Stimulated activated naive CD8-positive, alpha-beta T cell treated with anti-CD3 and anti-CD28 coated beads, Interleukin-15, amount 100 ng/mL, for 72 hours (primary cell): ENCODE measurements around the gene STXBP1.
"Not testable (repeated sequence)": the region's sequence is repeated elsewhere in the genome, so short reads cannot be mapped to it uniquely, and the experiment has no call there.

ENCODE experiments used
- ATAC-seq: fragments of 150-1000 bp; cut with Tn5 transposase; 2 replicates; pipeline ENCODE4 v1.10.0; 2021; ENCODE audit warnings: mild to moderate bottlenecking, moderate library complexity
- DNase-seq, 2 donors: peaks; one replicate each; pipeline ENCODE4 v3.0.0; 2021 to 2022
- H3K27ac Mint-ChIP-seq, 2 donors: one replicate each; pipeline ENCODE4 v1.8.0; 2022; ENCODE audit warnings: mild to moderate bottlenecking in 2 of 2, mixed read lengths in 2 of 2, moderate library complexity in 2 of 2
- H3K27me3 Mint-ChIP-seq: one replicate; pipeline ENCODE4 v1.8.0; 2022; ENCODE audit warnings: mixed read lengths
- H3K4me1 Mint-ChIP-seq: one replicate; pipeline ENCODE4 v1.8.0; 2022; ENCODE audit warnings: mild to moderate bottlenecking, mixed read lengths
- H3K4me3 Mint-ChIP-seq, 2 donors: one replicate each; pipeline ENCODE4 v1.8.0; 2022; ENCODE audit warnings: mild to moderate bottlenecking in 2 of 2, mixed read lengths in 2 of 2, moderate library complexity in 1 of 2
- H3K9me3 Mint-ChIP-seq, 2 donors: one replicate each; pipeline ENCODE4 v1.8.0; 2022; ENCODE audit warnings: mixed read lengths in 2 of 2

STXBP1 gene

DNA sequence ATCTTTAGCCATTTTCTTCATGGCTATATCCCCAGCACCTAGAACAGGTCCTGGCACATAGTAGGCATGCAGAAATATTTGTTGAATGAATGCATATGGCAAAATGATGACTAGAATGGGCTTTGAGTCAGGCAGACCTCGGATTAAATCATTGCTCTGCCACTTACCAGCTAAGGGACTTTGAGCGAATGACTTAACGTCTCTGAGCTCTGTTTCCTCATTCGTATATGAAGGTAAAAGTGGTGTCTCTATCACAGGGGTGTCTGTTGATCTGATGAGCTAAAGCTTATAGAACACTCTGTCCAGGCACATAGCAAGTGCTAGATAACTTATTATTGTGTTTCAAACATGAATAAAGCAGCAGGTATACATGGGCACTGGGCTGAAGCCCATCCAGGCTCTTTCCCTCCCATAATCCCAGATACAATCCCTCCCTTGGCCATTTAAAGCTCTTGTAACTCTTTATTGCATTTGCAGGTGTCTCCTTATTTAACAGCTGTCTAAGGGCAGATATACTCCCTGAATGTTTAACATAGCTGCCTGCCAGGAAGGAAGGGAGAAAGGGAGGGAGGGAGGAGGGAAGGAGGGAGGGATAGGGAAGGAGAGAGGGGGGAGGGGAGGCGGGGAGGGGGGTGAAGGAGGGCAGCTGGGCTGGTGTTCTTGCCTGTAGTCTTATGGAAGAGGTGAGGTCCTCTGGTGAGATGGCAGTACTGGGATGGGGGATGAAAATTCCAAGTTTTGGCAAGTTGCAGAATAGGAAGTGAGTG is 23.2 kb upstream of the STXBP1 start:
- Mint-ChIP-seq H3K9me3 (no peaks in the 10 kb centered on the region), H3K27ac (no peak overlapping the region), H3K27me3 (peaks cover 22% of the 10 kb centered on the region), H3K4me1 (no peaks in the 10 kb centered on the region), H3K4me3 (no peak overlapping the region)
- ATAC-seq, result no peak
- no peak for DNase-seq

DNA sequence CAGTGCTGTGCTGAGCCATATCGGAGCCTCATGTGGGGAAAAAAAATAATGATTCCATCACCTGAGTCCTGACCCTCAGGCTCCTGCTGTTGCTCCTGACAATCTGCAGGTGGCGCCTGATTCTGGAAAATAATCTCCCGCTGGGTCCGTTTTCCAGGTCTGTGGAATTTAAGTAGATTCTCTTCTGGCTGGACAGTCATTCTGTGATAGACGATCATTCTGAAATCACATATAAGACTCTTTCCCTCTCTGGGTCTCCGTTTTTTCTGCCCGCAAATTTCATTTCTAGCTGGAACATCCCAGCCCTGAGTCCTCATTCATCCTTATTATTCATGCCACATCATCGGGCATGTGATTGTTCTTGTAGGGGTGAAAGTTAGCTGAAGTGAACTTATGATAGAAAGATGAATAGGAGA is 22.1 kb upstream of the STXBP1 start:
- Mint-ChIP-seq H3K4me3 (no peak overlapping the region), H3K9me3 (no peaks in the 10 kb centered on the region), H3K27me3 (peaks cover 22% of the 10 kb centered on the region), H3K27ac (no peak overlapping the region), H3K4me1 (no peaks in the 10 kb centered on the region)
- DNase-seq, result no peak
- peak; percentile 57 for ATAC-seq

DNA sequence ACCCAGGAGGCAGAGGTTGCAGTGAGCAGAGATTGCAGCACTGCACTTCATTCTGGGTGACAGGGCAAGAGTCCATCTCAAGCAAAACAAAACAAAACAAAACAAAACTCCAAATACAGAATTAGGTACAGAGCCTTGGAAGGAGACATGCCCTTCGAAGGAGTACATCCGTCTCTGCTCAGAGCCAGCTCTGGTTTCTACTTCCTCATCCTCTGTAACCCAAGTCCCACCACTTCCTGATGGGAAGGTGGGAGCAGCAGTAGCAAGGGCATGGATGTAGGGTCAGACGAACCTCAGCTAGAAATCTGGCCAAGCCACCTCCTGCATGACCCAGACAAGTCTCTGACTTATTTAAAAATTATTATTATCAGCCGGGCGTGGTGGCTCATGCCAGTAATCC is 16.5 kb upstream of the STXBP1 start:
- Mint-ChIP-seq H3K27ac (no peak overlapping the region), H3K4me1 (no peaks in the 10 kb centered on the region), H3K4me3 (no peak overlapping the region), H3K9me3 (no peaks in the 10 kb centered on the region), H3K27me3 (no peaks in the 10 kb centered on the region)
- no peak for ATAC-seq
- no peak for DNase-seq

GRCh38 chr9:127598839-127599549 is 13.1 kb upstream of the STXBP1 start:
- DNase-seq (no peak), ATAC-seq (no peak)
- Mint-ChIP-seq H3K4me3 (no peak overlapping the region), H3K27ac (no peak overlapping the region), H3K9me3 (no peaks in the 10 kb centered on the region), H3K4me1 (no peaks in the 10 kb centered on the region), H3K27me3 (no peaks in the 10 kb centered on the region)

GRCh38 chr9:127599550-127599891 is 12.6 kb upstream of the STXBP1 start:
- DNase-seq (no peak), ATAC-seq (no peak)
- Mint-ChIP-seq H3K9me3 (no peaks in the 10 kb centered on the region), H3K4me1 (no peaks in the 10 kb centered on the region), H3K27me3 (no peaks in the 10 kb centered on the region), H3K4me3 (no peak overlapping the region), H3K27ac (peak overlapping the region in 1 of 2 donors; percentile 45)

DNA sequence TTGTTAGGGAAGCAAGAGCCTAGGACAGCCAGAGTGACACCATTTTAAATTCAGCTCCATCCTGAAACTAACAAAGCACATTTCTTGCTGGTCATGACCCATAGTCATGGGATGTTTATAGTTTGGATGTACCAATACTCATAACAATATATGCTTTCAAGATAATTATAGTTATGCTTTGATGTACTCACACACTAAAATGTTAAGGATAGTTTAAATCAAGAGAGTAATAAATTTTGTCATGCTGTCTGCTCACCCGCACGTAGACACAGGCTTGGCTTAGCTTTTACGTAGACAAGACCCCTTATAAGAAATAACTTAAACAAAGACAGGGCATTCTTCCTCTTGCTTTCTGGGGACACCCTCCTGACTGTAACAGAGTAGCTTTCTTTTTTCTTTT is 8.9 kb upstream of the STXBP1 start:
- DNase-seq (no peak), ATAC-seq (no peak)
- Mint-ChIP-seq H3K4me3 (no peak overlapping the region), H3K27me3 (no peaks in the 10 kb centered on the region), H3K9me3 (no peaks in the 10 kb centered on the region), H3K27ac (no peak overlapping the region), H3K4me1 (peaks cover 8% of the 10 kb centered on the region)

DNA sequence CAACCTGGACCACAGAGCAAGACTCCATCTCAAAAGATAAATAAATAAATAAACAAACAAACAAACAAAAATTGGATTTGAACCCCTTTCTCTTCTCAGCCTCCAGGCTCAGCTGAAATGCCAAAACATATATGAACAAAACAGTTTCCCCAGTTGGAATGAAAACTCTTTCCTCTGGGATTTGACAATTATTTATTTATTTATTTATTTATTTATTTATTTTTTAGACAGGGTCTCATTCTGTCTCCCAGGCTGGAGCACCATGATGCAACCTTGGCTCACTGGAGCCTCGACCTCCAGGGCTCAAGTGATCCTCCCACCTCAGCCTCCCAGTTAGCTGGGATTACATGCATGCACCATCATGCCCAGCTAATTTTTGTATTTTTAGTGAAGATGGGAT is 6.0 kb upstream of the STXBP1 start:
- H3K27me3 Mint-ChIP-seq, result peaks cover 21% of the 10 kb centered on the region
- no peaks in the 10 kb centered on the region for H3K9me3 Mint-ChIP-seq
- H3K27ac Mint-ChIP-seq, result no peak overlapping the region
- no peak for DNase-seq
- no peak for ATAC-seq
- peaks cover 26% of the 10 kb centered on the region for H3K4me1 Mint-ChIP-seq
- no peak overlapping the region for H3K4me3 Mint-ChIP-seq

GRCh38 chr9:127608104-127608966 is 3.7 kb upstream of the STXBP1 start:
- H3K27ac Mint-ChIP-seq, result no peak overlapping the region
- ATAC-seq (peak; percentile 75), DNase-seq (peak; percentile 74 to 76)
- peaks cover 30% of the 10 kb centered on the region for H3K27me3 Mint-ChIP-seq
- H3K4me3 Mint-ChIP-seq, result peak overlapping the region; percentile 87 to 89
- peaks cover 38% of the 10 kb centered on the region for H3K4me1 Mint-ChIP-seq
- H3K9me3 Mint-ChIP-seq, result no peaks in the 10 kb centered on the region

GRCh38 chr9:127611603-127611898 is 526 bp upstream of the STXBP1 start:
- H3K27me3 Mint-ChIP-seq, result peaks cover 36% of the 10 kb centered on the region

DNA sequence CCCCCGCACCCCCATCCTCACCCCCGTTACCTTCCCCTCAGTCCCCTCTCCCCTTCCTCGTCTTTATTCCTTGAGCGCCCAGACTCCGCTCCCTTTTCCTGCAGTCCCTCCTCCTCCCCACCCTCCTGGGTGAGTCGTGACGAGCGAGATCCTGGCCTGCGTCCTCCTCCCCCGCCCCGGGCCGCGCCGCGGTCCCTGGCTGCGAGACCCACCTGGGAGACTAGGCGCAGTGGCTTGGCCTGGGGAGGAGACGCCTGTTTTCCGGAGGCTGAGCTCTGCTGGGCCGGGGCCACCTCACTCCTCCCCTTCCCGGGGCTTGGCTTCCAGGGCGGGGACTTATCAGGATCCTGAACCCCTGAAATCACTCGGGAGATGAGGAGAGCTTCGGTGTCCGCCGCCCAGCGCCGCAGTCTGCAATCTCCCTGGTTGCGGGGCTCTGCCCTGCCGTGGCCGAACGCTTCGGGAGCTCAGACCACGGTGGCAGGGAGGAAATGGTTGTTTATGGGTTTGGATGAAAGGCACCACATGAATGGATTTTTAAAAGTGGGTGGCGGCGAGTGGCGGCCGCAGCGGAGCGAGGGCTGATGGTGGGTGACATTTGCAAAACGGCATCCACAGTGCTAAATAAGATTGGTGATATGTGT is 984 bp downstream of the STXBP1 start:
- peak; percentile 31 to 35 for DNase-seq
- H3K27ac Mint-ChIP-seq, result no peak overlapping the region
- peak overlapping the region; percentile 84 to 91 for H3K4me3 Mint-ChIP-seq
- H3K4me1 Mint-ChIP-seq, result peaks cover 39% of the 10 kb centered on the region
- peak; percentile 14 for ATAC-seq
- no peaks in the 10 kb centered on the region for H3K9me3 Mint-ChIP-seq
- peaks cover 36% of the 10 kb centered on the region for H3K27me3 Mint-ChIP-seq

More at GRCh38 chr9:127611603-127611898, 526 bp upstream of the STXBP1 start:
- ATAC-seq, result peak; percentile 8
- DNase-seq, result no peak
- Mint-ChIP-seq H3K9me3 (no peaks in the 10 kb centered on the region), H3K4me3 (peak overlapping the region; percentile 96 to 100), H3K4me1 (peaks cover 45% of the 10 kb centered on the region), H3K27ac (no peak overlapping the region)

GRCh38 chr9:127613583-127613954 is 1.5 kb downstream of the STXBP1 start:
- Mint-ChIP-seq H3K9me3 (no peaks in the 10 kb centered on the region), H3K4me3 (peak overlapping the region; percentile 84 to 91), H3K27ac (peak overlapping the region in 1 of 2 donors; percentile 72), H3K27me3 (peaks cover 36% of the 10 kb centered on the region), H3K4me1 (peaks cover 34% of the 10 kb centered on the region)
- DNase-seq (no peak), ATAC-seq (no peak)

- Mint-ChIP-seq H3K27ac (no peak overlapping the region), H3K4me3 (no peak overlapping the region), H3K27me3 (peaks cover 26% of the 10 kb centered on the region), H3K4me1 (peaks cover 21% of the 10 kb centered on the region), H3K9me3 (no peaks in the 10 kb centered on the region)
- ATAC-seq, result no peak
- no peak for DNase-seq
Observed at GRCh38 chr9:127614961-127615360, 2.9 kb downstream of the STXBP1 start.

GRCh38 chr9:127621339-127621970 is 9.4 kb downstream of the STXBP1 start:
- not testable (repeated sequence) for ATAC-seq

DNA sequence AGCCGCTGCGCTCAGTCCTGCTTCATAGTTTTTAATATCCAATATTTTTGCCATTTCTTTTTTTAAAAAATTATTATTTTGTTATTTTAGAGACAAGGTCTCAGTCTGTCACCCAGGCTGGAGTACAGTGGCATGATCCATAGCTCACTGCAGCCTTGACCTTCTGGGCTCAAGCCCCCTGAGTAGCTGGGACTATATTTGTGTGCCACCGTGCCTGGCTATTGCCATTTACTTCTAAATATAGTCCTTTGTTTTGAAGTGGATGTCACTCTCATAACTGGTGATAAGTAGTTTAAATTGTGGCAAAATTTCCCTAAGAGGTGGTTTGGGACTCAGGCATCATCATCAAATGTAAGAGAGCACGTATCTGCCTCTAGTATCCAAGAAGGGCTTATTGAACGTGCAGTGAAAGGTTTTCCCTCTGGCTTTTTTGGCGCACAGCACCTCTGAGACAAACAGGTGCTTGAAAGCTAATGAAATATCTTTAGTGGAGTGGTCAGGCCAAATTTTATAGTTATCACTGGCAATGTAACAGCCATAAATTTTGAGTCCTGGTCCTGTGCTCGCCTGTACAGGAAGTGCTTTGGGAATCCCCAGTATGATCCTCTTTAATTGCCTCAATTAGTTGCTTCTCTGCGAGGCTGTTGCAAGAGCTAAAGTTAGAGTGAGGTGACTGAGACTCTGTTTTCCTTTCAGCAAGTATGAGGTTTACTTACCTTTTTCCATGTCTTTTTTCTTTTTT is 14.8 kb downstream of the STXBP1 start:
- ATAC-seq (no peak), DNase-seq (no peak)
- no peak overlapping the region for H3K4me3 Mint-ChIP-seq
- no peaks in the 10 kb centered on the region for H3K27me3 Mint-ChIP-seq
- H3K9me3 Mint-ChIP-seq, result no peaks in the 10 kb centered on the region
- H3K4me1 Mint-ChIP-seq, result peaks cover 5% of the 10 kb centered on the region
- peak overlapping the region in 1 of 2 donors; percentile 12 for H3K27ac Mint-ChIP-seq

More at GRCh38 chr9:127621339-127621970, 9.4 kb downstream of the STXBP1 start:
- not testable (repeated sequence) for H3K27me3 Mint-ChIP-seq, H3K9me3 Mint-ChIP-seq, H3K27ac Mint-ChIP-seq, H3K4me1 Mint-ChIP-seq, DNase-seq, H3K4me3 Mint-ChIP-seq

GRCh38 chr9:127627494-127627855 is 15.4 kb downstream of the STXBP1 start:
- no peak for ATAC-seq
- H3K27ac Mint-ChIP-seq, result no peak overlapping the region
- no peak for DNase-seq
- no peaks in the 10 kb centered on the region for H3K9me3 Mint-ChIP-seq
- no peaks in the 10 kb centered on the region for H3K27me3 Mint-ChIP-seq
- no peak overlapping the region for H3K4me3 Mint-ChIP-seq
- peaks cover 5% of the 10 kb centered on the region for H3K4me1 Mint-ChIP-seq
